ENCODE measurements around the gene CD164L2.

Gene CD164L2

DNA sequence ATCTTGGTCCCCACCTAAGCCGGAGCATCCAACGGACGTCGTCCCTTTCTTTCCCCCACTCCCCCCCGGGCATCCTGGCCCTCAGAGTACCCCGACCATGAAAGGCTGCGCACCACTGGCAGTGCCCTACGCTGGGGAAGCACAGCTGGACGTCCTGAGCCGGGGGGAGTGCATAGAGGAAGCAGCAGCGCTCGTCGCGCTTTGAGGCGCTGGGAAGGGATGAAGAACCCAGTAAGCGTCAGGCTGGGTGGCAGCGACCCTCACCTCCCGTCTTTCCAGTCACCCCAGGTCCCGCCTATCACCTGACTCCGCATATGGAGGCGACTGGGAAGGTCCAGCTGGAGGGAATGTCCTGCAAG, 22.1 kb downstream of the CD164L2 start:
- DNase-seq: no peak

DNA sequence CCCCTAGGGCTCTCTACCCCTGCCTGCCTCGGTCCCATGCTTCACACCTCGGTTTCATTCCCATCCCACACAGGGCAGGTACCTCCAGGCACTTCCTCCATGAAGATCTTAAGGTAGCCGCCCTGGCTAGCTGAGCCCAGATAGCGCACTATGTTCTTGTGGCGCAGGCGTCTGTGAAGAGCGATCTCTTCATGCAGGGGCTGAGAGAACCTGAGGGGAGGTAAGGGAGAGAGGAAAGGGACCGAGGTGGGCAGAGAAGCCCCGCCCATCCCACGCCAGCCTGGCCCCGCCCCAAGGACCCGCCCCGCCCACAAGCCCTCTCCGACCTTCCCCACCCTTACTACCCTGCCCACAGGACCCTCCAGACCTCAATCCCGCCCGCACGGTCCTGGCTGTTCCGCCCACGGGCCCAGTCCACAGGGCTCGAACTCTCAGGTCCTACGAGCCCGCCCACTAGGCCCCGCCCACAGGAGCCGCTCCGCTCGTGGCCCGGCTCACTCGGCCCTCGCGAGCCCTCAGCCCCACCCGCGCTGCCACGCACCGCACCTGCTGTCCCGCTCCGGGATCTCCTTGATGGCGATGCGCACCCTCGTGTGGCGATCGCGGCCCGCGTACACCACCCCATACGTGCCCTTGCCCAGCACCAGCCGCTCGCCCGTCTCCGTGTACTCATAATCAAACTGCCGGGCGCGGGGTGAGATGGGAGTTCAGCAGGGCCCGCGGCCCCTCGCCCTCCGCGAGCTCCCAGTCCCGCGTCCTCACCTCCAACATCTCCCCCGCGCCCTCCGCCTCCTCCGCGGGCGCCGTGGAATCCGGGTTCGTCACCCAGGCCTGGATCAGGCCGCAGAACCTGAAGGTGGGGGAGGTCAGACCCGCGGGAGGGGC, 22.7 kb downstream of the CD164L2 start:
- peak; percentile 63 for DNase-seq

DNA sequence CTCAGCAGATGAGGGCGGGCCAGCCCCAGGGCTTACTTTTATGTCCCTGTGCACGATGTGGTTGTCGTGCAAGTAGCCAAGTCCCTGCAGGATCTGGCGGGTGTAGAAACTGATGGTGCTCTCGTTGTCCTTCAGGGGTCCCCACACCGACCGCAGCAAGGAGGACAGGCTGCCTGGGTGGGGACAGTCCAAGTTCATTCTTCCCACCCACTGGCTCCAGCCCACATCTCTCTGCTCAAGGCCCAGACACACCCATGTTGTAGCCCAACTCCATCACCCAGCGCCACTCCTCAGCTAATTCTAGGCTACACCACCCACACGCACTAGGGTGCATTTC, 23.3 kb downstream of the CD164L2 start:
- no peak for DNase-seq

DNA sequence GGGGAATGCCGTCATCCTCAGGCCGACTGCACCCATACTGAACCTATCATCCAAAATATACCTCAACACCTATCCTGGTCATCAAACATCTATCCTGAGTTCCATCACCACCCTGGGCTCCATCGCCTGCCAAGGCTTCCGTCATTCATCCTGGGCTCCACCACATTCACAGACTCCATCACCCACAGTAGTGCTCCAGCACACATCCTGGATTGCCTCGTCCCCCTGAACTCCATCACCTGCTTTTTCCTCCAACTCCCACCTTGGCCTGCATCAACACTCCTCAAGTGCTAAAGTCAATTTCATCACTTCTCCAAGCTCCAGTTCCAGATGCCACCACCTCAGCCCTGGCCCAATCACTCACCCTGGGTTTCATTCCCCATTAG, 24.2 kb downstream of the CD164L2 start:
- DNase-seq: no peak

DNA sequence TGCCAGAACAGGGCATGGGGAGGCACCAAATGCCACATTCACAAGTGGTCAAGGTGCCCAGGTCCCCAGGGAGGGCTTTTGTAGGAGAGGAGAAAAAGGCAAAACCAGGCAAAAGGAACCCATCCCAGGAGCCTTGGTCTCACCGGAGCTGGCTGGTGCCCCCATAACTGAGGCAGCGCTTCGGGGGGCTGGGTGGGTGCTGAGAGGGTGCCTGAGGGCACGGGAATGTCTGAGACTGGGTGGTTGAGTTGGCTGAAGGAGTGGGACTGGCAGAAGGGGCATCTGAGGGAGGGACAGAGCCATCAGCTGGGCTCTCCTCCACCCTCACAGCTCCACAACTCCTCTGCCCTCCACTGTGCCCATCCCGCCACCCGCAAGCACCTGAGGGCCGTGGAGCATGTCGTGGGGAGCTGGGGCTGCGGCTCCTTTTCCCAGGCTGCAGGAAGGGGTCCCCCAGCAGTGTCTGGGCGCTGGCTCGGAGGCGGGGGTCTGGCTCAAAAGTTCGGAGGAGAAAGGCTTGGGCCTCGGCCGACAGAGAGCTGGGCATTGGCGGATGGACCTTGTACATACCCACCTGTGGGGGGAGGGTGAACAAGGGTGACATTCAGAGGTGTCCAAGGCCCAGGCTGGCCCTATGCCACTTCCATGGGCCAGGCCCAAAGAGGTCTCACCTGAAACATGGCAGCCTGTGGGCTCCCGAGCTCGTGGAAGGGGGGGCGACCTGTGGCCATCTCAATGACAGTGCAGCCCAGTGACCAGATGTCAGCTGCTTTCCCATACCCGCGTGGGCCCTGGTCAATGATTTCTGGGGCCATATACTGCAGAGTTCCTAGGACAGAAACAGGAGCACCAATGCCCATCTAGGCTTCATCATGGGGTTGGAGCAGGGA, 24.9 kb downstream of the CD164L2 start:
- no peak for DNase-seq

DNA sequence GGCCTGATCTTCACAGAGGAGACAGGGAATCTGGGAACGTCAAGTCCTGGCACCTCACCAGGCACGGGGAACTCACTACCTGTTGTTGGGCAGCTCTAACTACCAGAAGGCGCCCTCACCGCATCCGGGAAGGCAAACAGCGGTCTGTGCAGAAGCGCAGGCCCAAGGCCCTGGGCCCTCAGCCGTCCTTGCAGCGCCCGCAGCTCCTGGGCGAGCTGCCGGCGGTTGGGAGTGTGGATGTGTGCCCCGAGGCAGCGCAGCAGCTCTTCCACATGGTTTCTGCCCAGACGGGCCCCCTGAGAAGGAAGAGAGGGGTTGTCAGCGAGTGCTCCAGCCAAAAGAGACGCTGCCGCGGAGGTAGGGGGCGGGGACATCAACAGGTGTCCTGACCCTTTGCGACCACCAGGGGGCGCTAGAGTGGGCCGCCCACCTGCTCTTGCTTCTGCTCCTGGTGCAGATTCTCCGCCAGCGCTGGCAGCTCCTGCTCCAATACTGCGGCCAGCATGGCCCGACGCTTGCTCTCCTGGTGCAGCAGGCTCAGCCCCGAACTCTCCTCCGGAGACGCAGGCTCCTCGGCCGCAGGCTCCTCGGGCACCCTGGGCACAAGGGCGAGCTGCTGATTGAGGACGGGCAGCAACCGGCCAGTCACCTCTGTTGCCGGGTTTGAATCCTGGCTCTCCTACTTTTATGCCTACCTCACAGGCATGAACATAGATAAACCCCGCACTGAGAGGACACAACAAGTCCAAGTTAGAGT, 25.7 kb downstream of the CD164L2 start:
- DNase-seq: peak; percentile 87

DNA sequence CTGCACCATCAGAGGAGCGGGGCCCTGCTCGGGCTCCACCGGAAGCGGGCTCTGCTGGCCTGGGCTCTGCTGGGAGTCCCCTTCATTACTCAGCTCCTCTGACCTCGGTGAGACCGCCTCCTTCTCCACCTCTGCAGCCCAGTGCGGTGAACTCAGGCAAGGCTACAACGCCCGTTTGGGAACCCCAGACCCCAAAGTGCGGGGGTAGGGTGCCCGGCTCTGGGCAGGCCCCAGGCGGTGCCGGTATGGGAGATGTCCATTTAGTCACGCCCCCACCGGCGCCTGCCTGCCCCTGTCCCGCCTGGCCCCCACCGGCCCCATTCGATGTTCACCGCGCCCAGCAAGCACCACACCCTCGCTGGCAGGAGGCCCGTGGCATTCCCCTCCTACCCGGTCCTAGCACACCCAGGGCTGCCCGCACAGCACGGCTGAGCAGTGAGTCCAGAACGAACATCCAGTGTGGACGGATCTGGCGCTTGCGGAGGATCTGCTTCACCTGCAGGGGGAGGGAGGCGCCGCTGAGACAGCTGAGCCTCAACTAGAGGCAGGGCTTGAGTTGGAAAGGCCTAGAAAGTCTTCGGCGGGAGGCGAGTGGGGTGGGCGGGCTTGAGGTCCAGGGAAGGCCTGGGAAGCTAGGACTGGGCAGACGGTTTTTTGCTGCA, 26.4 kb downstream of the CD164L2 start:
- peak; percentile 64 for DNase-seq

DNA sequence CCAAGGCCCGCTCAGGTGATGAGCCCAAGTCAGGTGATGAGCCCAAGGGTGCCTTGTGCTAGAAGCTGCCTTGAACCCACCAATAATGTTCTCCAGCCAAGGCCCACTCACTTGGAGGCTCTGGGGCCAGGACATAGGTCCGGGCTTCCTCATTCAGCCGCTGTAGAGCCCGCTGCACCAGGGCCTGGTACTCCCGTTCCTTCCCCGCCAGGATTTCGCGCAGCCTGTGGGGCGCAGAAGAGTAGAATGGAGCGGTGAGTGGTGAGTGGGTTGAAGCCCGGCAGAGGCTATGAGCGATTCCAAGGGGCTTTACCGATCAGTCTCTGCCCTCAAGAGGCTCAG, 26.9 kb downstream of the CD164L2 start:
- DNase-seq: no peak

DNA sequence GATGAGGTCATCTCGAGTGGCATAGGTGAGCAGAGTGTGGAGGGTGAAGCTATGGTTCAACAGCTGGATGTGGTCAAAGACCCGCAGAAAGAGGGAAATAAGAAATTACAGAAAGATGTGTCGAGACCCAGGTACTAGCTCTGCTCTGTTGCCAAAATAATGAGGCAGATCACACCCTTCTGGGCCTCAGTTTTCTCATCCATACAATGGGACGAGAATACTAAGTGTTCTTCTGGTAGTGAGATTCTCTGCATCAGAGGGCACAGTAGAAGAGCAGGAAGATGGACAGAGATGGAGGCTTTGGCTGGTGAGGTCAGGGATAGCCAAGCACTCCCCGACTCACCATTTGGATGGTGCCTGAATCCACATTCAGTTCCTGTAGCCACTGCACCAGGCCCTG, 27.4 kb downstream of the CD164L2 start:
- DNase-seq: no peak

DNA sequence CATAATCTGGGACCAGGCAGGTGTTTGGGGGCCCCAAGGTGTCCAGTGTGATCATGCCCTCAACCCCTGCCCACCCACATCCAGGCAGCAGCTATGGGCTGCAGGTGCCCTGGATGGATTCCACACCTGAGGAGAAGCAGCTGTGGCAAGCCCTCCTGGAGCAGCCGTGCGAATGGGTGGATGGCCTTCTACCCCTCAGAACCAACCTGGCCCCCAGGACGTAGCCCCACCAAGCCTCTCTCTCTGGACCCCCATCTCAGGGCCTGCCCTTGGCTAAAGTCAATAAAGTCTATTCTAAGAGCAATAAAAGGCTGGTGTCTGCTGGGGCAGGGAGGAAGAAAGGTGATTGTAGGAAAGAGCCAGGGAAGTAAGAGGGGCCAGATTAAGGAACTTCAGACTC, 29.5 kb downstream of the CD164L2 start:
- no peak for DNase-seq

DNA sequence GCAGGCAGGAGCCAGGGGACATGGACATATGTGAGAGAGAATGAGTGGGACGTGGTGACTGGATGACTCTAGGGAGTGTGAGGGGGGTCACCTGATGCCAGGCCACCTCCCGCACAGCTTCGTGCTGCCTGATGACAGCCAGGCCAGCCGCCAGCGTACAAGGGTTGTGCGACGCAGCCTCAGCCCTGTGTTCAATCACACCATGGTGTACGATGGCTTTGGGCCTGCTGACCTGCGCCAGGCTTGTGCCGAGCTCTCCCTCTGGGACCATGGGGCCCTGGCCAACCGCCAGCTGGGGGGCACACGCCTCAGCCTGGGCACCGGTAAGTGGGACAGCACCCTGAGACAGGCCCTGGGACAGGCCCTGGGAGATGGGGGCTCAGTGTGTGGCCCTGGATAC, 30.0 kb downstream of the CD164L2 start:
- DNase-seq: no peak

DNA sequence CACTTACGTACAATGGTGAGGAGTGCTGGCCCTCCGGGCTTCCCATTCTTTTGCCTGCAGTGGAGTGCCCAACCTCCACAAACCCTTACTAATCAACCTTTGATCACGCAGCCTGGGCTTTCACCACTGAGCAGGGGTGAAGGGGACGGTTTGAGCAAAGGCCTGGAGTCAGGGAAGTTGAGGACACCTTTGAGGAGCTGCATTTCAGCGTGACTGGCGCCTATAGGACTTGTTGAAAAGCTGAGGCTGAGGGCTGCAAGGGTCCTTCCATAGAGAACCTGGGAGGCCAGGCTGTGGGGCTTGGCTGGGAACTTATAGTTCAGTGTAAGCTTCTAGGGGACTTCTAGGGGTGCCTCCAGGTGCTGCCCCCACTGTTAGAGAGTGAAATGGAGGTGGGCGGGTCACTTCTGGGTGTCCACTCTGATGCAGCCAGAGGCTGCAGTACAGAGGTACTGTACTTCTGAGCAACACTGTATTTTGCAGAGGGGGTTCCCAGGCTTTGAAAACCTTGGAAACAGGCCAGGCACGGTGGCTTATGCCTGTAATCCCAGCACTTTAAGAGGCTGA, 31.5 kb downstream of the CD164L2 start:
- no peak for DNase-seq

DNA sequence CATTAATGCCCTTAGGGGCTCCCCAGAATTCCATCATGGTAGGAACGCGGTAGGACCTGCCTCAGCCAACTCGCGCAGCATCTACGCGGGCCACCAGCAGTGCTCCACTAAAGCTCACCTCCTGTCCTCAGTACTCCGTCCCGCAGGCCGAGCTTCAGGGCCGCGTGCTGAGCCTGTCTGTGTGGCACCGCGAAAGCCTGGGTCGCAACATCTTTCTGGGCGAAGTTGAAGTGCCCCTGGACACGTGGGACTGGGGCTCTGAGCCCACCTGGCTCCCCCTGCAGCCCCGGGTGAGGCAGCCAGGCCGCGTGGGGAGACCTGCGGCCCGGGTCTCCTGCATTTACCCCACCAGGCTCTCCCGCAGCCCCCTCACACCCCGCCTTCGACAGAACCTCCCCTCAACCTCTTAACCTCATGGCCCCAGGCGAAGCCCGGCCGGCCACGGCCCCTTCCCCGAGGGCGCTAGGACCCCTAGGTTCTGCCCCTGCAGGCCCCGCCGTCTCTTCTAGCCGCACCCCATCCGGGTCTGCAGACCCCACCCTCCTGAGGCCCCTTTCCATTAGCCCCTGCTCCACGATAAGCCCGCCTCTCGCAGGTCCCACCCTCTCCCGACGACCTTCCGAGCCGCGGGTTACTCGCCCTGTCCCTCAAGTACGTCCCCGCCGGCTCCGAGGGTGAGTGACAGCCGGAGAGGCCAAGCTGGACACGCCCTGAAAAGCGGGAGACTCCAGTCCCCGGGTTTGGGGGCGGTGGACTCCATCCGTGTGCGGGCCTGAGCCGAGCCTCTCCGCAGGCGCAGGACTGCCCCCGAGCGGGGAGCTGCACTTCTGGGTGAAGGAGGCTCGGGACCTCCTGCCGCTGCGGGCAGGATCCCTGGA, 32.2 kb downstream of the CD164L2 start:
- no peak for DNase-seq

DNA sequence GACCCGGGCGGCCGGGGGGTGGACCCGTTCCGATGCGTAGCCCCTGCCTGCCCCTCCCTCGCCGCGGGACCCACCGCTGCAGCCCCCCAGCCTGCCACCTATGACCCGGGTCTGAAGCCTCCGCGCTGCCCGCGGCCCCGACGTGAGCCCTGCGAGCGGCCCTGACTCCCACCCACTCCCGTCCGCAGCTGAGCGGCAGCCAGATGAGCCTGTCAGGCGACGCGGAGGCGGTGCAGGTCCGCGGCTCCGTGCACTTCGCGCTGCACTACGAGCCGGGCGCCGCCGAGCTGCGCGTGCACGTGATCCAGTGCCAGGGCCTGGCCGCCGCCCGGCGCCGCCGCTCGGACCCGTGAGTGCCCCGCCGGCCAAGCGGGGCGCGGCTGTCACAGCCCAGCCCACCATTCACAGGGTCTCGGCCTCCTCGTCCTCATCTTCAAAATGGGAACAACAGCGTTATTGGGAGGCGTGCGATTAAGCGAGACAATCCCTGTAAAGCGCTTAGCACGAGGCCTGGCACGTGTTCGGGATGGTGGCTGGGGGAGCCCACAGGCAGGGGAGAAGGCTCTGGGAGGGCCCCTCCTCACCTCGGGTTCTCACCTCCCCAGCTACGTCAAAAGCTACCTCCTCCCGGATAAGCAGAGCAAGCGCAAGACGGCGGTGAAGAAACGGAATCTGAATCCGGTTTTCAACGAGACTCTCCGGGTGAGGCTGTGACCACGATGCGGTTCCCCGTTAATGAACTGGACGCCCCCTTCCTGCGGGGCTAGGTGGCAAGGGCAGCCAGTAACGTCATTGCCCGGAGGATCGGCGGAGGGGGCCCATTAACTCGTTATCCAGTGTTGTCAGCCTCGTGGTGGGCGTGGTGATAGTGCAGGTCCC, 33.1 kb downstream of the CD164L2 start:
- no peak for DNase-seq

DNA sequence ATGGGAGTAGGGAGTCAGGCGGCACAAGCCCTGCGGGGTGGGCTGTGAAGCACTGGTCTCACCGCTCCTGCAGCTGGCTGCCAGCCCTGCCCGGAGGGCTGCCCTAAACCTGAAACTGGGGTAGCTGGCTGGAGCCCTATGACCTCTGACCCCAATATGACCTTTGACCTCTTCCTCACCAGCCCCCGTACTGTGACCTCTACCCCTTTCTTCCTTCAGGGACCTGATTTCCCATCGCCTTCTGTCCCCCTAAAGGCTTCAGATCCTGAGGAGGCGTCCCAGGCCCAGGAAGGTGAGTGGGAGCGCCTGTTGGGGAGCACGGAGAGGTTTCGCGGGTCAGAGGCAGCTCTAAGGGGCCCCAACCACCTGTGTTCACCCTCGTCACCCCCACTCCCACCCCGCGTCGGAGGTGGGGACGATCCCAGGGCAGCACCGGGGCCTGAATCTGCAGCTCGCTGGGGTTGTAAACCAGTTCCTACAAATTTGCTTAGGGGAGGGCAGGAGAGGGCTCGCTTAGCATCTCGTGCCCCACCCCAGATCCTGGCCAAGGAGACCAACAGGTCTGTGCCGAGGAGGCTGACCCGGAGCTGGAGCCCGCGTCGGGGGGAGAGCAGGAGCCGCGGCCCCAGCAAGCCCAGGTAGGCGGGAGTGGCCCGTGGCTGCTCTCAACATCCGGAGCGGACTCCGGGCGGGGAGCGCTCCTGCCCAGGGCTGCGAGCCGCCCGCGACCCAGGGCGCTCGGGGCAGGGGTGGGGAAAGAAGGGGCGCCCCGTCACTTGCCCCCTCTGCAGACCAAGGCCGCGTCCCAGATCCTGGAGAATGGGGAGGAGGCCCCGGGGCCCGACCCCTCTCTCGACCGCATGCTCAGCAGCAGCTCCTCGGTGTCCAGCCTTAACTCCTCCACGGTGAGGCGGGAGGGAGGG, 34.0 kb downstream of the CD164L2 start:
- DNase-seq: no peak

DNA sequence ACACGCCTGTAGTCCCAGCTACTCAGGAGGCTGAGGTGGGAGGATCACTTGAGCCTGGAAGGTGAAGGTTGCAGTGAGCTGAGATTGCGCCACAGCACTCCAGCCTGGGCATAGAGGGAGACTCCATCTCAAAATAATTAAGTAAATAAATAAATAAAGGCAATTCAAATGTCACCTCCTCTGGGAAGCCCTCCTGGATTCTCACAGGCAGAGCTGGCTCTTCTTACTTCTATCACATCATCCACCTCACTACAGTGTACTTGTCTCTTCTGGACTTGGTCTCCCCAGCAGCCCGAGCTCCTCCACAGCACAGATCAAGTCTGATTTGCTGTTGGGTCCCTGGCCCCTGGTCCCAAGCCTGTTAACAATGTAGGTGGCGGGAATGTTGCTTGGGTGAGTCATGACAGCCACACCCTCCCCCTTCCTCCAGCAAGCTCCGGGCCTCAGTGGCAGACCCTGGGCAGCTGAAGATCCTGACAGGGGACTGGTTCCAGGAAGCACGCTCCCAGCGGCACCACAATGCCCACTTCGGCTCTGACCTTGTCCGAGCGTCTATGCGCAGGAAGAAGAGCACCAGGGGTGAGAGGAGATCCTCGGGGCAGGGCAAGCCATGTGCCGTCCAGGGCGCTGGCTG, 36.0 kb downstream of the CD164L2 start:
- DNase-seq: no peak

DNA sequence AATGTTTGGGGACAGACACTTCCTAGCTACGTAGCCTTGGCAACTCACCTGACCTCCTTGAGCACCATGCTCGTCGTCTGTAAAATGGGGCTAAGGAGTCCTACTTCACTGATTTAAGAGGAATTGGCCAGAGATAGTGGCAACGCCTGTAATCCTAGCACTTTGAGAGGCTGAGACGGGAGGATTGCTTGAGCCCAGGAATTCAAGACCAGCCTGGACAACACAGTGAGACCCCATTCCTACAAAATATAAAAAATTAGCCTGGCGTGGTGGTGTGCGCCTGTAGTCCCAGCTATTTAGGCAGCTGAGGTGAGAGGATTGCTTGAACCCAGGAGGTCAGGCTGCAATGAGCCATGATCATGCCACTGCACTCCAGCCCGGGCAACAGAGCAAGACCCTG, 36.8 kb downstream of the CD164L2 start:
- no peak for DNase-seq

DNA sequence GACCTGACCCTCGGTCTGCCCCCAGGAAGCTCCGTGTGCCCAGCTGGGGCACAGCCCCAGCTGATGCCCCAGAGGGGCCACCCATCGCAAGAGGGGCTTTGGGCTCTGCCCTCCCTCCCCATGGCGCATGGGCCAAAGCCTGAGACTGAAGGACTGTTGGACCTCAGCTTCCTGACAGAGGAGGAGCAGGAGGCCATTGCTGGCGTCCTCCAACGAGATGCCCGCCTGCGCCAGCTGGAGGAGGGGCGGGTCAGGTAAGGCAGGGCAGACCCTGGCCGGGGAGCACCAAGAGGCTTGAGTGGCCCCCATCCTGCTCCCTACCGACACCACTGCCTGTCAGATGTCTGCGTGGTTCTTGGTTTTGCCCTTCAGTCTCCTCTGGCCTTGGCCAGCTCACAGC, 37.9 kb downstream of the CD164L2 start:
- DNase-seq: no peak

DNA sequence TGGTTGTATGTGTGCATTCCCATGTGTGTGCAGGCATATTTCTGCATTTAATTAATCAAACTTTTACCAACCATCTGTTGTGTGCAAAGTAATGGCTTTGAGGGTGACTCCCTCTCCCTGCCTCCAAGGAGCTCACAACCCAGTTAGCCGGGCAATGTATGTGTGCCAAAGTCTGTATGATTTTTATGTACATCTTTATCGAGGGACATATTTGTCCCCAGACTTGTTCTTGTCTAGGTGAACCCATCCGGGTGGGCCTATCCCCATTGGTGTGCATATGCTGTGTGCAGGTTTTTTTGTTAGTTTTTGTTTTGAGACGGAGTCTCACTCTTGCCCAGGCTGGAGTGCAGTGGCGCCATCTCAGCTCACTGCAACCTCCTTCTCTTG, 39.5 kb downstream of the CD164L2 start:
- no peak for DNase-seq
